DOHH2 (cell line): ENCODE measurements around the gene PLEKHN1.

ENCODE experiments used
- H3F3A ChIP-seq: fragments of 200-600 bp; sonication (generic), shearing (Covaris generic); 2 replicates; pipeline ENCODE4 v1.6.0; 2016; ENCODE audit warnings: antibody characterized with exemption, mild to moderate bottlenecking; ENCODE audit not compliant: control insufficient read depth, insufficient read depth
- H3K27ac ChIP-seq: fragments of 200-600 bp; sonication (generic); 2 replicates; pipeline ENCODE4 v1.5.1; 2014; ENCODE audit warnings: low read depth, mild to moderate bottlenecking, low read length, moderate library complexity
- H3K27me3 ChIP-seq: fragments of 200-600 bp; sonication (generic); 2 replicates; pipeline ENCODE4 v1.6.1; 2014; ENCODE audit warnings: mild to moderate bottlenecking, low read length, mixed read lengths; ENCODE audit not compliant: control insufficient read depth
- H3K36me3 ChIP-seq: fragments of 200-600 bp; sonication (generic); 2 replicates; pipeline ENCODE4 v1.6.1; 2014; ENCODE audit warnings: mild to moderate bottlenecking, low read length, moderate library complexity, mixed read lengths; ENCODE audit not compliant: control insufficient read depth
- H3K4me1 ChIP-seq: fragments of 200-600 bp; sonication (generic); 2 replicates; pipeline ENCODE4 v1.6.1; 2014; ENCODE audit warnings: mild to moderate bottlenecking, low read length, mixed read lengths; ENCODE audit not compliant: control insufficient read depth
- H3K4me2 ChIP-seq: fragments of 200-600 bp; sonication (generic); 2 replicates; pipeline ENCODE4 v1.6.0; 2014; ENCODE audit warnings: mild to moderate bottlenecking, low read length, moderate library complexity
- H3K4me3 ChIP-seq: fragments of 200-600 bp; sonication (generic); 2 replicates; pipeline ENCODE4 v1.5.1; 2014; ENCODE audit warnings: mild to moderate bottlenecking, low read length, mixed read lengths
- H3K79me2 ChIP-seq: fragments of 200-600 bp; sonication (generic); 2 replicates; pipeline ENCODE4 v1.6.1; 2014; ENCODE audit warnings: mild to moderate bottlenecking, low read length, mixed read lengths; ENCODE audit not compliant: control insufficient read depth
- H3K9me2 ChIP-seq: fragments of 200-600 bp; sonication (generic); replicated peaks from 2 replicates; pipeline ENCODE4 v1.6.1; 2014; ENCODE audit warnings: mild to moderate bottlenecking, low read length, mixed read lengths; ENCODE audit not compliant: control insufficient read depth
- H3K9me3 ChIP-seq: fragments of 200-600 bp; sonication (generic); 2 replicates; pipeline ENCODE4 v1.6.1; 2014; ENCODE audit warnings: antibody characterized with exemption, low read length, mixed read lengths; ENCODE audit not compliant: control insufficient read depth, insufficient read depth
- H4K20me1 ChIP-seq: fragments of 200-600 bp; sonication (generic); 2 replicates; pipeline ENCODE4 v1.6.0; 2014; ENCODE audit warnings: low read depth, mild to moderate bottlenecking, antibody characterized with exemption, low read length, moderate library complexity; ENCODE audit not compliant: control insufficient read depth, insufficient read depth
- EZH2phosphoT487 ChIP-seq: fragments of 200-600 bp; sonication (generic); IDR thresholded peaks from 2 replicates; pipeline ENCODE4 v1.6.1; 2017; ENCODE audit warnings: borderline replicate concordance, mild to moderate bottlenecking, antibody characterized with exemption, low read length, moderate library complexity, mixed read lengths
- TF ChIP-seq, protein P1 (sequence below): fragments of 200-600 bp; sonication (generic); IDR thresholded peaks from one replicate; pipeline ENCODE4 v1.5.1; 2014; ENCODE audit warnings: antibody characterized with exemption, mild to moderate bottlenecking, low read depth, low read length; ENCODE audit not compliant: poor library complexity, severe bottlenecking

PLEKHN1 gene

DNA sequence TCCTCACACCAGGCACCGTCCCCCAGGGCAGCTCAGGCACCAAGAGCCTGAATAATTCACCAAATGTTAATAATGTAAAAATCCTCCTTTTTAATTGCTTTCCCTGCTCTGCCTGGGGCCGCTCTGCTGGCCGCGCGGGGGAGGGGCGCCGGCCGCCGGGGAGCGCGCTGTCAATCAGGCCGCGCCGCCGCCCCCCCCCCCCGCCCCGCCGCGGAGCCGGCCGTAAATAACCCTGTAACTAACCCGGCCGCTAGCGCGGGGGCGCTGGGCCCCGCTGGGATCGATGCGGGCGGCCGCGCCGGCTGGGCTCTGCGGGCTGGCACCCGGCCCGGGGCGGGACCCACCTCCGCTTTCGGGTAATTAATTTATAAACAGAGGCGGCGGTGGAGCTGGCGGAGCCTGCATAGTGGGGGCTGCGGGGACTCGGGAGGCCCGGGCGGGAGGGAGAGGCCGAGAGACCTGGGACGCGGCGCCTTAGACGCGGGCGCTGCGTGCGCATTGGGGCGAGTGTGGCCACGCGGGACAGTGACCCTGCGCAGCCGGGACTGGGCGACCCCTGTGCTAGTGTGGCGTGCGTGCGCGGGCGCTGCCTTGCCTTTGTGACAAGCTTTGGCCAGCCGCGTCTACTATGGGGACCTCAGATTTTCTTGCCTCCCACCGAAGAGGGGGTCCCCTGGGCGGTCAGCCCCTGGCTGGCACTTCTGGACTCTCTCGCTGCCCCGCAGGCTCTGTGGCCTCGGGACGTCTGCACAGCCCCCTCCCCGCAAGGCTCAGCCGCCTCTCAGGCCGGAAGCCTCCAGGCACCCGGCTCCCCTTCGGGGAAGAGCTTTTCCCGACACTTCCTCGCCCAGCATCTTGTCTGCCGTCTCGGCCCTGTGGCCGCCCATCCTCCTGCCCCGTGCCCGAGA lies 25.9 kb upstream of the PLEKHN1 start:
- Histone ChIP-seq H3K27me3 (peaks cover 47% of the 10 kb centered on the region), H3F3A (no peaks in the 10 kb centered on the region), H3K4me3 (no peak overlapping the region; the same call in 1 of the 2 replicates), H3K4me2 (peak overlapping the region; percentile 30; the same call in 1 of the 2 replicates), H3K36me3 (peaks cover 7% of the 10 kb centered on the region), H3K9me3 (no peaks in the 10 kb centered on the region), H3K9me2 (no peaks in the 10 kb centered on the region), H3K4me1 (peaks cover 20% of the 10 kb centered on the region), H3K27ac (no peak overlapping the region), H4K20me1 (peaks cover 9% of the 10 kb centered on the region), H3K79me2 (no peaks in the 10 kb centered on the region)
- peak; percentile 94; the same call in 1 of the 2 replicates for TF ChIP-seq EZH2phosphoT487
- TF ChIP-seq, protein P1, sequence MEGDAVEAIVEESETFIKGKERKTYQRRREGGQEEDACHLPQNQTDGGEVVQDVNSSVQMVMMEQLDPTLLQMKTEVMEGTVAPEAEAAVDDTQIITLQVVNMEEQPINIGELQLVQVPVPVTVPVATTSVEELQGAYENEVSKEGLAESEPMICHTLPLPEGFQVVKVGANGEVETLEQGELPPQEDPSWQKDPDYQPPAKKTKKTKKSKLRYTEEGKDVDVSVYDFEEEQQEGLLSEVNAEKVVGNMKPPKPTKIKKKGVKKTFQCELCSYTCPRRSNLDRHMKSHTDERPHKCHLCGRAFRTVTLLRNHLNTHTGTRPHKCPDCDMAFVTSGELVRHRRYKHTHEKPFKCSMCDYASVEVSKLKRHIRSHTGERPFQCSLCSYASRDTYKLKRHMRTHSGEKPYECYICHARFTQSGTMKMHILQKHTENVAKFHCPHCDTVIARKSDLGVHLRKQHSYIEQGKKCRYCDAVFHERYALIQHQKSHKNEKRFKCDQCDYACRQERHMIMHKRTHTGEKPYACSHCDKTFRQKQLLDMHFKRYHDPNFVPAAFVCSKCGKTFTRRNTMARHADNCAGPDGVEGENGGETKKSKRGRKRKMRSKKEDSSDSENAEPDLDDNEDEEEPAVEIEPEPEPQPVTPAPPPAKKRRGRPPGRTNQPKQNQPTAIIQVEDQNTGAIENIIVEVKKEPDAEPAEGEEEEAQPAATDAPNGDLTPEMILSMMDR, result no peak

DNA sequence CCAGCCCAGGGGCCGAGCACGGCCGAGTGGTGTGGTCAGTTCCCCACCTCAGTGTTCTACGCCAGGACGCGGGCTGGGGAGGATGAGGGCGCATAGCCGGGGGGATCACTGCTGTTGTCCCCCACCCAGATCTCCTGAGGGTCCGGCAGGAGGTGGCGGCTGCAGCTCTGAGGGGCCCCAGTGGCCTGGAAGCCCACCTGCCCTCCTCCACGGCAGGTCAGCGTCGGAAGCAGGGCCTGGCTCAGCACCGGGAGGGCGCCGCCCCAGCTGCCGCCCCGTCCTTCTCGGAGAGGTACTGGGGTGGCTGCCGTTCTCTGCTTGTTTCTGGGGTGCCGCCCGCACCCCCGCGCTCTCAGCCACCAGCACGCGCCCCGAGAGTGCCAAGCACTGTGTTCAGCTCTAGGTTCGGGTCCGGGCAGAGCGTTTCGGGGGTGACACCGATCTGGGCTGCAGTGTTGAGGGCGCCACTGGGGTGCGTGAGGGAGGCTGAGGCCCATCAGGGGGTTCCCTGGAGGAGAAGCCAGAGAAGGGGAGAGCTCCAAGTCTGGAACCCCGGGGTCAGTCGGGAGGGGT lies 25.2 kb upstream of the PLEKHN1 start:
- no peaks in the 10 kb centered on the region for H3F3A ChIP-seq
- TF ChIP-seq EZH2phosphoT487, result no peak
- TF ChIP-seq, protein P1, result no peak
- peaks cover 20% of the 10 kb centered on the region for H3K4me1 ChIP-seq
- peaks cover 9% of the 10 kb centered on the region for H3K36me3 ChIP-seq
- peaks cover 47% of the 10 kb centered on the region for H3K27me3 ChIP-seq
- H3K9me2 ChIP-seq, result no peaks in the 10 kb centered on the region
- H3K4me3 ChIP-seq, result no peak overlapping the region
- no peaks in the 10 kb centered on the region for H3K79me2 ChIP-seq
- peak overlapping the region; percentile 39; the same call in 1 of the 2 replicates for H3K4me2 ChIP-seq
- no peaks in the 10 kb centered on the region for H3K9me3 ChIP-seq
- H4K20me1 ChIP-seq, result peaks cover 9% of the 10 kb centered on the region
- H3K27ac ChIP-seq, result no peak overlapping the region

DNA sequence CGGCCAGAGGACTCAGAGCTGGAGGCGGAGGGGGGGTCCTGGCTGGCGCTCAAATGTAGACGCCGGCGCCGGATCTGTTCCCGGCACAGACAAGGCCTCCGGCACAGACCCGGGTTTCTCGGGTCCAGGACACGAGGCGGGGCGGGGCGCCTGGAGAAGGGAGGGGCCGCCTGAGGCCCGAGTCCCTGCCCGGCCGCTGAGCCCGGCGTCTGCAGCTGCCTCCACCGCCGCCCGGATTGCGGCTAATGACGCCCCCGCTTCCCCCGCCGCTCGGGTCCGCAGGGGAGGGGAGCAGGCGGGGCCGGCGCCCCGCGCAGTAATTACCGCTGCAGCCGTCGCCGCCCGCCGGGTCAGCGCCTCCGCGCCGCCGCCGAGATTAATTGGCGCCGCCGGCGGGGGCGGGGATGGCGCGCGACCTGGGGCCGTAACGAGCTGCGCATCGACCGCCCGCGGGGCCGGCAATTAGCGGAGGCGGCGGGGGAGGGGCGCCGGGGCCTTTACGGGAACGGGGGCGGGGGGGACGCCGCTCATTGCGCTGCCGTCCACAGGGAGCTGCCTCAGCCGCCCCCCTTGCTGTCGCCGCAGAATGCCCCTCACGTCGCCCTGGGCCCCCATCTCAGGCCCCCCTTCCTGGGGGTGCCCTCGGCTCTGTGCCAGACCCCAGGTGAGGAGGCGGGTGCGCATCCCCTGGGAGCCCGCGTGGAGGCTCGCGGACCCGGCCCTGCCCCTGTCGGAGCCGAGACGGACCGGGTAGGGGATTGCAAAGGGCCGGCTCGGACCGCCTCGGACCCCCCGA lies 24.5 kb upstream of the PLEKHN1 start:
- Histone ChIP-seq H3K79me2 (no peaks in the 10 kb centered on the region), H4K20me1 (peaks cover 9% of the 10 kb centered on the region), H3K27ac (no peak overlapping the region), H3K4me2 (peak overlapping the region; percentile 39; the same call in 1 of the 2 replicates), H3K9me2 (no peaks in the 10 kb centered on the region), H3K36me3 (peaks cover 13% of the 10 kb centered on the region), H3F3A (no peaks in the 10 kb centered on the region), H3K4me1 (peaks cover 20% of the 10 kb centered on the region), H3K4me3 (no peak overlapping the region), H3K27me3 (peaks cover 47% of the 10 kb centered on the region), H3K9me3 (no peaks in the 10 kb centered on the region)
- peak; percentile 88 for TF ChIP-seq EZH2phosphoT487
- TF ChIP-seq, protein P1, result no peak
